Stimulated activated CD4-positive, alpha-beta T cell treated with anti-CD3 and anti-CD28 coated beads, Interleukin-4, amount 100 ng/mL, for 24 hours (primary cell): ENCODE data around the gene C6.
"Not testable (repeated sequence)": the region's sequence is repeated elsewhere in the genome, so short reads cannot be mapped to it uniquely, and the experiment has no call there.

Experiments used
- DNase-seq: peaks from one replicate; pipeline ENCODE4 v3.0.0-alpha.2; 2020

The C6 gene

GRCh38 chr5:41196197-41196596 lies 17.1 kb downstream of the C6 start:
- DNase-seq: no peak

DNA sequence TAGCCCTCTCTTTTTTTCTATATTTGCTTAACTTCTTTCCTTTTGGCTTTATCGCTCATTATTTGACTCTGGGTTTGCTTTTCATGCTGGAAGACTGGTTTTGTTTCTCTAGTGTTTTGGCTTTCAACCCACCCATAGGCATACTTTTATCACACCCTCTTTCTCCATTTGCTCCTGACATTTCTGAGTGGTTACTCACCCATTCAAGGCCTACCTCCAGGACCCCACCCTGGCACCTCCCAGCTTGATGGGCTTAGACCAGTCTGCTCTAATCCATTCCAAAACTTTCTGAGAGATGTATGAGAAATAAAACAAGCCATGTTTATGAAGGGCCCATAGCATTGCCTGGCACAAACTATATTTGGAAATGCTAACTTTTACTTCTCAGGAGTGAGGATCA lies 18.1 kb downstream of the C6 start:
- no peak for DNase-seq

DNA sequence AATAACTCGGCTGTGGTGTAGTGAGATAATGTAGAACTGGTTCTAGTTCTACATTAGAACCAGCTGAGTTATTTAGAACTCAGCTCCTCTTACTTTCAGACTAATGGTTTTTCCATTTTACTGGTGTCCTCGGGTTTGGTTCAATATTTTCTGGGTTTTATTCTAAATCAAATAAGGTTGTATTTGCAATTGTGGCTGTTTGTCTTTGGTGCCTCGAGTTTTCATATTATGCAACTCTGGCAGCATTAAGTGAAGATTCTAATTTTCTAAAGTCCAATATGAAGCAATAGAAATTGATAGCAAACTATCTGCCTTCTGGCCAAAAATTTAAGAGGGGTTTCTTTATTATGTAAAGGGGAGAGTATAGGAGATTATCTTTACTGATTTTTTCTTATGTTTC lies 19.0 kb downstream of the C6 start:
- DNase-seq: no peak

- no peak for DNase-seq
These were observed 19.7 kb downstream of the C6 start for GRCh38 chr5:41193456-41194205.

GRCh38 chr5:41191249-41191648 lies 22.1 kb downstream of the C6 start:
- DNase-seq: no peak

DNA sequence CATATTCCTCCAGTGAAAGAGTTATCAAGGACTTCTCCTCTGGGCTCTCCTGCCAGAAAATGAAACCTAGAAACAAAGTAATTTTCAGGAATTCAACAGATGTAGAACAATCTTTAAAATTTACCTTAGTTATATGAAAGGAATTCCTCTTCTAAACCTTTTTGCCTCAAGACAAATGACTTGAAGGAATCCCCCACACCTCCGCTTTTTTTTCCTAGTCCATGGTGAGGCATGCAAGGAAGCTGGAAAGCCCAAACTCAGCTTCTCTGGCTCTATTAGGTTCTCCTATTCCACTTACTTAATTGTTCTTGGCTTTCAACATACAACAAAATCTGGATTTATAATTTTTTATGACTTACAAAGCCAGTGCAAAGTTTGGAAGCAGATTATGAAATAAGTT lies 27.2 kb downstream of the C6 start:
- DNase-seq: no peak

GRCh38 chr5:41183331-41183730 lies 30.0 kb downstream of the C6 start:
- DNase-seq: not testable (repeated sequence)

GRCh38 chr5:41182666-41183065 lies 30.7 kb downstream of the C6 start:
- no peak for DNase-seq

GRCh38 chr5:41181691-41182564 lies 31.4 kb downstream of the C6 start:
- no peak for DNase-seq

DNA sequence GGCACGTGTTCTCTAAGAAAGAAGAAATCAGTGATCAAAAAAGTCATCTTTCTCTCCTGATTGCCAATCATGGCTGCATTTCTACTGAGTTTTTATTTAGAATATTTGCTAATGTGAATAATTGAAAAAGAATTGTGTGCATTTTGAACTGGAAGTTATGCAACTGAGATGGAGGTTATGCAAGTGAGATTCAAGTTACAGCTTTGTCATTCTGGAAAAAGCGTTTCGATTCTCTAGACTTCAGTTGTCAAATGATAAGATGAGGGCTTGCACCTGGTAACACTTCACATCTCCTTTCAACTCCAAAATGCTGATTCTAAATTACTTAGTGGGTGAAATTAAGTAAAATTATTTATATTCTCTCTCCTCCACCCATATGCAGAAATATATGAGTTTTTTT lies 36.4 kb downstream of the C6 start:
- no peak for DNase-seq

GRCh38 chr5:41172012-41172411 lies 41.3 kb downstream of the C6 start:
- no peak for DNase-seq

- no peak for DNase-seq
These were observed 52.1 kb downstream of the C6 start for GRCh38 chr5:41161271-41161670.

- DNase-seq: no peak
These were observed 55.9 kb downstream of the C6 start for GRCh38 chr5:41157272-41157894.

GRCh38 chr5:41156739-41157138 lies 56.6 kb downstream of the C6 start:
- DNase-seq: no peak

- DNase-seq: no peak
These were observed 58.8 kb downstream of the C6 start for GRCh38 chr5:41154491-41154890.

GRCh38 chr5:41151564-41151963 lies 61.8 kb downstream of the C6 start:
- no peak for DNase-seq

DNA sequence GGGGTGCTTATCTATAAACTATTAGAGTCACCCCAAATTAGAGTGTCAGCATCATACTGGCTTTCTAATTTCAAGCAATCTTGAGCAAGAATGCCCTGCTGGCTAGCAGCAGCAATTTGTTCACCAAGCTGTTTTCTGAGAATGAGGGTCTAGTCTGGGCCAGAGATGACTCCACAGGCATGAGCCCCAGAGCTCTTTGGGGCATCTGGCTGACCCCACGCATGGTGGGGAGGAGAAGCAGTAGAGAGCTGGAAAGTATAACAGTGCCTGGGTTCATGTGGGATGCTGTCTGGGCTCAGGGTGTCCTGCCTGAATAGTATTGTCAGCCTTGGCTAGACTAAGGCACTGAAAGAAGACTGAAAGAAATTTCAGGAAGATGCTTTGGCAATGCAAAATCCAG lies 64.9 kb downstream of the C6 start:
- no peak for DNase-seq

- DNase-seq: no peak
These were observed 68.0 kb downstream of the C6 start for GRCh38 chr5:41145306-41145705.

- no peak for DNase-seq
These were observed 70.0 kb downstream of the C6 start for GRCh38 chr5:41143131-41143901.

- no peak for DNase-seq
These were observed 85.2 kb downstream of the C6 start for GRCh38 chr5:41127967-41128690.

- DNase-seq: no peak
These were observed 90.9 kb downstream of the C6 start for GRCh38 chr5:41122459-41122858.

DNA sequence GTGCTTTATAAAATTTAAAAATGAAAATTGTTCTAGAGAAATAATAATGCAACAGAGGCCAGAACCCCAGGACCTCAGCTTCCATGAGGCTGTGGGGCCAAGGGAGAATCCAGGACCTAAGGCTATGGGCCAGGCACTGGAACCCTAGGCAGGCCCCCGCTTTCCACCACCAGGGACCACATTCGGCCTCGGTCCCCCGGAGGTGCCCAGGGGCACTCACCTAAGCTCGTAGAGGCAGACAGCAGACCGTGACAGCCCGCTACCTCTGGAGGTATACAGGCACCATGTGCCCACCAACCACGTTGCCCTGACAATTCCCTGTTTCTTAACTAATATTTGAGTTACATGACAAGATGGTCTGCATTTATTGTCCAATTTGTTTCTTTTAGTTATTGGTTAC lies 92.7 kb downstream of the C6 start:
- no peak for DNase-seq
